D721Med (cell line): Measurements from ENCODE around the gene ST8SIA5.

ENCODE experiments used
- DNase-seq: peaks from one replicate; pipeline ENCODE4 v3.0.0; 2011; ENCODE audit warnings: low spot score; ENCODE audit not compliant: insufficient read length
- FAIRE-seq: peaks from 2 replicates; lab custom pipeline; 2011; peaks lifted over from hg19 to GRCh38; lab: Jason Lieb, UNC
- CTCF ChIP-seq: IDR thresholded peaks from 2 replicates; pipeline ENCODE4 v1.5.1; 2012; ENCODE audit warnings: mild to moderate bottlenecking, control low read depth; ENCODE audit not compliant: insufficient read depth; ENCODE audit errors: missing control alignments

ST8SIA5 gene

GRCh38 chr18:46771141-46771540 lies 14.3 kb upstream of the ST8SIA5 start:
- DNase-seq (no peak), FAIRE-seq (no peak)
- no peak for TF ChIP-seq CTCF

GRCh38 chr18:46770708-46771107 lies 13.9 kb upstream of the ST8SIA5 start:
- no peak for FAIRE-seq
- TF ChIP-seq CTCF, result no peak

GRCh38 chr18:46768166-46768921 lies 11.5 kb upstream of the ST8SIA5 start:
- DNase-seq (no peak), FAIRE-seq (no peak)
- TF ChIP-seq CTCF, result no peak

More at GRCh38 chr18:46770708-46771107, 13.9 kb upstream of the ST8SIA5 start:
- no peak for DNase-seq

GRCh38 chr18:46767217-46767616 lies 10.4 kb upstream of the ST8SIA5 start:
- DNase-seq (no peak), FAIRE-seq (no peak)

GRCh38 chr18:46764586-46764985 lies 7.7 kb upstream of the ST8SIA5 start:
- TF ChIP-seq CTCF, result no peak
- FAIRE-seq, result no peak
- DNase-seq, result no peak

More at GRCh38 chr18:46767217-46767616, 10.4 kb upstream of the ST8SIA5 start:
- no peak for TF ChIP-seq CTCF

- no peak for TF ChIP-seq CTCF
- no peak for DNase-seq
Measured at GRCh38 chr18:46761059-46761769, 4.4 kb upstream of the ST8SIA5 start.

GRCh38 chr18:46759890-46760289 lies 3.0 kb upstream of the ST8SIA5 start:
- no peak for TF ChIP-seq CTCF
- DNase-seq (no peak), FAIRE-seq (no peak)

More at GRCh38 chr18:46761059-46761769, 4.4 kb upstream of the ST8SIA5 start:
- FAIRE-seq, result no peak
